ENCODE results near the gene DOLPP1. TPM values are rescaled to one million over a fixed set of nuclear protein-coding genes. Genes with fewer than 3 reads are reported as not detected.

Gene DOLPP1
- total and polyA plus RNA-seq, 2 of the 13 experiments (the other 11 are each of a cell fraction or from before 2014, with no cell fraction given) = 21.0 to 34.1 TPM

DNA sequence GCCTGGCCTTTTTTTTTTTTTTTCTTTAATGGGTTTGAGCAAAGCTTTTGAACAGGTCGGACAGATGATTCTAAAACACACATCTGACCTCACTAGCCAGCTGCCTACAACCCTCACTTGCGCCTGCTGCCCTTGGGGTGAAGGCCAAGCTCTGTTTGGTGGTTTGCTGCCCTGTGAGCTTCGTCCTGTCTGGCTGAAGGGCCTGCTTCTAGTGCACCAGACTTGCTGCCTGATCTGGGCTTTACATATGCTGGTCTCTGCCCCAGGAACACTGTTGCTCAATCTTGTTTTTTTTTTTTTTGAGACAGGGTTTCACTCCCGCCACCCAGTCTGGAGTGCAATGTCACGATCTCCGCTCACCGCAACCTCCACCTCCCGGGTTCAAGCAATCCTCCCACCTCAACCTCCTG is 16.4 kb upstream of the DOLPP1 start (continued):
- TF ChIP-seq RXRA (CRISPR knock-in tag; IDR thresholded peaks at IDR 0.05) (peak; percentile 96), ESRRA (CRISPR knock-in tag; IDR thresholded peaks at IDR 0.05; ENCODE audit: low read depth) (peak; percentile 92), FOXC1 (CRISPR knock-in tag; IDR thresholded peaks at IDR 0.05; ENCODE audit: borderline replicate concordance) (no peak), DPF2 (CRISPR knock-in tag; IDR thresholded peaks at IDR 0.05; ENCODE audit: borderline replicate concordance, low read depth) (peak; percentile 80; the same call in 1 of the 2 replicates), ZBTB21 (CRISPR knock-in tag; IDR thresholded peaks at IDR 0.05) (peak; percentile 60; the same call in 1 of the 2 replicates), NFKBIZ (CRISPR knock-in tag; IDR thresholded peaks at IDR 0.05) (peak; percentile 66; the same call in 1 of the 2 replicates), HOXA7 (CRISPR knock-in tag; IDR thresholded peaks at IDR 0.05) (no peak), GTF2F1 (IDR thresholded peaks at IDR 0.05; ENCODE audit: low read length) (no peak), FOSL1 (CRISPR knock-in tag; IDR thresholded peaks at IDR 0.05; ENCODE audit: borderline replicate concordance) (no peak), ZNF747 (CRISPR knock-in tag; IDR thresholded peaks at IDR 0.05; ENCODE audit: borderline replicate concordance) (peak; percentile 72; the same call in 1 of the 2 replicates), NFATC3 (CRISPR knock-in tag; IDR thresholded peaks at IDR 0.05) (no peak), MAZ (IDR thresholded peaks at IDR 0.05; ENCODE audit: borderline replicate concordance, low read depth, low read length) (no peak), MAZ (CRISPR knock-in tag; IDR thresholded peaks at IDR 0.05; ENCODE audit: low read depth) (peak; percentile 86), HDAC2 (CRISPR knock-in tag; IDR thresholded peaks at IDR 0.05) (peak; percentile 89), EZH2 (conservative IDR thresholded peaks at IDR 0.05; ENCODE audit: low read depth, low read length) (no peak), NFIB (CRISPR knock-in tag; IDR thresholded peaks at IDR 0.05; ENCODE audit: borderline replicate concordance) (no peak), FOXP1 (IDR thresholded peaks at IDR 0.05) (no peak), FOXP1 (CRISPR knock-in tag; IDR thresholded peaks at IDR 0.05) (peak; percentile 47)
- TF ChIP-seq, protein P1, sequence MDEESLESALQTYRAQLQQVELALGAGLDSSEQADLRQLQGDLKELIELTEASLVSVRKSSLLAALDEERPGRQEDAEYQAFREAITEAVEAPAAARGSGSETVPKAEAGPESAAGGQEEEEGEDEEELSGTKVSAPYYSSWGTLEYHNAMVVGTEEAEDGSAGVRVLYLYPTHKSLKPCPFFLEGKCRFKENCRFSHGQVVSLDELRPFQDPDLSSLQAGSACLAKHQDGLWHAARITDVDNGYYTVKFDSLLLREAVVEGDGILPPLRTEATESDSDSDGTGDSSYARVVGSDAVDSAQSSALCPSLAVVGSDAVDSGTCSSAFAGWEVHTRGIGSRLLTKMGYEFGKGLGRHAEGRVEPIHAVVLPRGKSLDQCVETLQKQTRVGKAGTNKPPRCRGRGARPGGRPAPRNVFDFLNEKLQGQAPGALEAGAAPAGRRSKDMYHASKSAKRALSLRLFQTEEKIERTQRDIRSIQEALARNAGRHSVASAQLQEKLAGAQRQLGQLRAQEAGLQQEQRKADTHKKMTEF (CRISPR knock-in tag; IDR thresholded peaks at IDR 0.05) = peak; percentile 65; the same call in 1 of the 2 replicates
- TF ChIP-seq, protein P2, sequence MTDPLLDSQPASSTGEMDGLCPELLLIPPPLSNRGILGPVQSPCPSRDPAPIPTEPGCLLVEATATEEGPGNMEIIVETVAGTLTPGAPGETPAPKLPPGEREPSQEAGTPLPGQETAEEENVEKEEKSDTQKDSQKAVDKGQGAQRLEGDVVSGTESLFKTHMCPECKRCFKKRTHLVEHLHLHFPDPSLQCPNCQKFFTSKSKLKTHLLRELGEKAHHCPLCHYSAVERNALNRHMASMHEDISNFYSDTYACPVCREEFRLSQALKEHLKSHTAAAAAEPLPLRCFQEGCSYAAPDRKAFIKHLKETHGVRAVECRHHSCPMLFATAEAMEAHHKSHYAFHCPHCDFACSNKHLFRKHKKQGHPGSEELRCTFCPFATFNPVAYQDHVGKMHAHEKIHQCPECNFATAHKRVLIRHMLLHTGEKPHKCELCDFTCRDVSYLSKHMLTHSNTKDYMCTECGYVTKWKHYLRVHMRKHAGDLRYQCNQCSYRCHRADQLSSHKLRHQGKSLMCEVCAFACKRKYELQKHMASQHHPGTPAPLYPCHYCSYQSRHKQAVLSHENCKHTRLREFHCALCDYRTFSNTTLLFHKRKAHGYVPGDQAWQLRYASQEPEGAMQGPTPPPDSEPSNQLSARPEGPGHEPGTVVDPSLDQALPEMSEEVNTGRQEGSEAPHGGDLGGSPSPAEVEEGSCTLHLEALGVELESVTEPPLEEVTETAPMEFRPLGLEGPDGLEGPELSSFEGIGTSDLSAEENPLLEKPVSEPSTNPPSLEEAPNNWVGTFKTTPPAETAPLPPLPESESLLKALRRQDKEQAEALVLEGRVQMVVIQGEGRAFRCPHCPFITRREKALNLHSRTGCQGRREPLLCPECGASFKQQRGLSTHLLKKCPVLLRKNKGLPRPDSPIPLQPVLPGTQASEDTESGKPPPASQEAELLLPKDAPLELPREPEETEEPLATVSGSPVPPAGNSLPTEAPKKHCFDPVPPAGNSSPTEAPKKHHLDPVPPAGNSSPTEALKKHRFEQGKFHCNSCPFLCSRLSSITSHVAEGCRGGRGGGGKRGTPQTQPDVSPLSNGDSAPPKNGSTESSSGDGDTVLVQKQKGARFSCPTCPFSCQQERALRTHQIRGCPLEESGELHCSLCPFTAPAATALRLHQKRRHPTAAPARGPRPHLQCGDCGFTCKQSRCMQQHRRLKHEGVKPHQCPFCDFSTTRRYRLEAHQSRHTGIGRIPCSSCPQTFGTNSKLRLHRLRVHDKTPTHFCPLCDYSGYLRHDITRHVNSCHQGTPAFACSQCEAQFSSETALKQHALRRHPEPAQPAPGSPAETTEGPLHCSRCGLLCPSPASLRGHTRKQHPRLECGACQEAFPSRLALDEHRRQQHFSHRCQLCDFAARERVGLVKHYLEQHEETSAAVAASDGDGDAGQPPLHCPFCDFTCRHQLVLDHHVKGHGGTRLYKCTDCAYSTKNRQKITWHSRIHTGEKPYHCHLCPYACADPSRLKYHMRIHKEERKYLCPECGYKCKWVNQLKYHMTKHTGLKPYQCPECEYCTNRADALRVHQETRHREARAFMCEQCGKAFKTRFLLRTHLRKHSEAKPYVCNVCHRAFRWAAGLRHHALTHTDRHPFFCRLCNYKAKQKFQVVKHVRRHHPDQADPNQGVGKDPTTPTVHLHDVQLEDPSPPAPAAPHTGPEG (CRISPR knock-in tag; IDR thresholded peaks at IDR 0.05) = 0 out of 2 replicates have a peak, but pooled peaks have one; percentile 52
- TF ChIP-seq, protein P3, sequence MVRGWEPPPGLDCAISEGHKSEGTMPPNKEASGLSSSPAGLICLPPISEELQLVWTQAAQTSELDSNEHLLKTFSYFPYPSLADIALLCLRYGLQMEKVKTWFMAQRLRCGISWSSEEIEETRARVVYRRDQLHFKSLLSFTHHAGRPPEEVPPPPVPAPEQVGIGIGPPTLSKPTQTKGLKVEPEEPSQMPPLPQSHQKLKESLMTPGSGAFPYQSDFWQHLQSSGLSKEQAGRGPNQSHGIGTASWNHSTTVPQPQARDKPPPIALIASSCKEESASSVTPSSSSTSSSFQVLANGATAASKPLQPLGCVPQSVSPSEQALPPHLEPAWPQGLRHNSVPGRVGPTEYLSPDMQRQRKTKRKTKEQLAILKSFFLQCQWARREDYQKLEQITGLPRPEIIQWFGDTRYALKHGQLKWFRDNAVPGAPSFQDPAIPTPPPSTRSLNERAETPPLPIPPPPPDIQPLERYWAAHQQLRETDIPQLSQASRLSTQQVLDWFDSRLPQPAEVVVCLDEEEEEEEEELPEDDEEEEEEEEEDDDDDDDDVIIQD (CRISPR knock-in tag; IDR thresholded peaks at IDR 0.05; ENCODE audit: low read depth) = 0 out of 2 replicates have a peak, but pooled peaks have one; percentile 58
- TF ChIP-seq, protein P4, sequence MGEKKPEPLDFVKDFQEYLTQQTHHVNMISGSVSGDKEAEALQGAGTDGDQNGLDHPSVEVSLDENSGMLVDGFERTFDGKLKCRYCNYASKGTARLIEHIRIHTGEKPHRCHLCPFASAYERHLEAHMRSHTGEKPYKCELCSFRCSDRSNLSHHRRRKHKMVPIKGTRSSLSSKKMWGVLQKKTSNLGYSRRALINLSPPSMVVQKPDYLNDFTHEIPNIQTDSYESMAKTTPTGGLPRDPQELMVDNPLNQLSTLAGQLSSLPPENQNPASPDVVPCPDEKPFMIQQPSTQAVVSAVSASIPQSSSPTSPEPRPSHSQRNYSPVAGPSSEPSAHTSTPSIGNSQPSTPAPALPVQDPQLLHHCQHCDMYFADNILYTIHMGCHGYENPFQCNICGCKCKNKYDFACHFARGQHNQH (CRISPR knock-in tag; IDR thresholded peaks at IDR 0.05) = peak; percentile 89

All from HepG2 (cell line).